ENCODE measurements around the gene NKD1. TPM values are rescaled to one million over a fixed set of nuclear protein-coding genes. Genes with fewer than 3 reads are reported as not detected.

The NKD1 gene
- total RNA-seq, 4 donors from 2014 or later = 3.5 to 48.1 (median 8.9) TPM

DNA sequence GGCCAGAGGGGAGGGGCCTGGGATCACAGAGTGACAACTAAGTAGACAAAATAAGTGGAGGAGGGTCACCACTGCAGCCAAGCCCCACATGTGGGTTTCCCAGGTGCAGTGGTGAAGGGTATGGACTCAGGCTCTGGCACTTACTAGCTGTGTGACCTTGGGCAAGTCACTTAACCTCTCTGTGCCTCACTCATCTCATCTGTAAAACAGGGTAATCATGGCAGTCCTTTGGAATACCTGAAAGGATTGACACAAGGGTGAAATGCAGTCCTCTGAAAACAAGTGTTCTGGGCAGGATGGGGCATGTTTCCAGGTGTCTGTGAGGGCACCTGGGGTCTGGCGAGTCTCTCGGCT, 55.8 kb downstream of the NKD1 start:
- H3K4me1 ChIP-seq = peaks cover 8 to 37% of the 10 kb centered on the region in 2 donors
- no peaks in the 10 kb centered on the region for H3K36me3 ChIP-seq
- H3K27ac ChIP-seq = peak overlapping the region; percentile 85 to 87
- H3K4me3 ChIP-seq = no peak overlapping the region
- DNase-seq = no peak
- intact Hi-C loops (cut with DNase I; ENCODE audit: low total_unique reads) = loop anchor here (10.0 kb wide), 1 partner anchor 551 kb away; the partner anchor contains the start of gene SALL1
- H3K9me3 ChIP-seq = no peaks in the 10 kb centered on the region
- H3K27me3 ChIP-seq = no peaks in the 10 kb centered on the region
- TF ChIP-seq POLR2A (IDR thresholded peaks at IDR 0.05) = no peak
- TF ChIP-seq, protein P1, sequence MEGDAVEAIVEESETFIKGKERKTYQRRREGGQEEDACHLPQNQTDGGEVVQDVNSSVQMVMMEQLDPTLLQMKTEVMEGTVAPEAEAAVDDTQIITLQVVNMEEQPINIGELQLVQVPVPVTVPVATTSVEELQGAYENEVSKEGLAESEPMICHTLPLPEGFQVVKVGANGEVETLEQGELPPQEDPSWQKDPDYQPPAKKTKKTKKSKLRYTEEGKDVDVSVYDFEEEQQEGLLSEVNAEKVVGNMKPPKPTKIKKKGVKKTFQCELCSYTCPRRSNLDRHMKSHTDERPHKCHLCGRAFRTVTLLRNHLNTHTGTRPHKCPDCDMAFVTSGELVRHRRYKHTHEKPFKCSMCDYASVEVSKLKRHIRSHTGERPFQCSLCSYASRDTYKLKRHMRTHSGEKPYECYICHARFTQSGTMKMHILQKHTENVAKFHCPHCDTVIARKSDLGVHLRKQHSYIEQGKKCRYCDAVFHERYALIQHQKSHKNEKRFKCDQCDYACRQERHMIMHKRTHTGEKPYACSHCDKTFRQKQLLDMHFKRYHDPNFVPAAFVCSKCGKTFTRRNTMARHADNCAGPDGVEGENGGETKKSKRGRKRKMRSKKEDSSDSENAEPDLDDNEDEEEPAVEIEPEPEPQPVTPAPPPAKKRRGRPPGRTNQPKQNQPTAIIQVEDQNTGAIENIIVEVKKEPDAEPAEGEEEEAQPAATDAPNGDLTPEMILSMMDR (IDR thresholded peaks at IDR 0.05) = no peak

DNA sequence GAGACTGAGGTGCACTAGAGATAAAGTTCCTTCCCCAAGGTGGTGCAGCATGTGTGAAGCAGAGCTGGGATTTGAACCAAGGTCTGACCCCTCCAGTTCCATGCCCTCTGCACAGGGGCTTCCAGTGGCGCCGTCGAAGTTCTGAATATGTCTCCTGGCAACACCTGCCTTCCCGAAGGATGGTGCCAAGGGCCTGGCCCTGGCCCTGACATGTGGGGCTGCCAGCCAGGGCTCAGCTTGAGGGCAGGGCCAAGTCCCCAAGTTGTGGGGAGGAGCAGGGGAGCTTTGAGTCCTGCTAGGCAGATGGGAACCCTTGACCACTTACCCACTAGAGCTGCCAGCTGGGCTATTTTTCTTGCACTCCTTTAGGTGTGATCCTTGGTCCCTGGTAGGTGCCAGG, 56.4 kb downstream of the NKD1 start:
- no peak for DNase-seq
- no peak overlapping the region for H3K4me3 ChIP-seq
- no peak for TF ChIP-seq POLR2A (IDR thresholded peaks at IDR 0.05)
- TF ChIP-seq, protein P1 (IDR thresholded peaks at IDR 0.05) = no peak
- no peaks in the 10 kb centered on the region for H3K9me3 ChIP-seq
- H3K36me3 ChIP-seq = no peaks in the 10 kb centered on the region
- H3K27ac ChIP-seq = peak overlapping the region; percentile 85 to 87
- intact Hi-C loops (cut with DNase I; ENCODE audit: low total_unique reads) = loop anchor here (10.0 kb wide), 1 partner anchor 550 kb away; the partner anchor contains the start of gene SALL1
- peaks cover 8 to 37% of the 10 kb centered on the region in 2 donors for H3K4me1 ChIP-seq
- no peaks in the 10 kb centered on the region for H3K27me3 ChIP-seq

DNA sequence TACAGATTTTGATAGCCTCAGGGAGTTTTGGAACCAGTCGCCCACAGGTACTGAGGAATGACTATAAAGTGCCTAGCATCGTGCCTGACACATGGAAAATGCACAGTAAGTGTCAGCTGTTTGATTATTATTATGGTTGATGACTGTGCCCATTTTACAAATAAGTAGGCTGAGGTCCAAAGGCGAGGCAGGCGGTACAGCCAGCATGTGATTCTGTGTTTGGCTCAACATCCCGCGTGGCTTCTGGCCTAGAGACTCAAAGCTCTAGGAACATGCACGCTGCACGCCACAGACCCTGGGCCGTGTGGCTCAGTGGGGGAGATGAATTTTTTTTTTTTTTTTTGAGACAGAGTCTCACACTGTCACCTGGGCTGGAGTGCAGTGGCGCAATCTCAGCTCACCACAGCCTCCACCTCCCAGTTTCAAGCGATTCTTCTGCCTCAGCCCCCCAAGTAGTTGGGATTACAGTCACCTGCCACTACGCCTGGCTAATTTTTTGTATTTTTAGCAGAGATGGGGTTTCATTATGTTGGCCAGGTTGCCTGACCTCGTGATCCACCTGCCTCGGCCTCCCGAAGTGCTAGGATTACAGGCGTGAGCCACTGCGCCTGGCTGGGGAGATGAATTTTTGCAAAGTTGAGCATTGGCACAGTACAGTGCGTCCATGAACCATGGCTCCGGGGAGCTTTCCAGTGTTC, 57.7 kb downstream of the NKD1 start:
- no peak for DNase-seq
- intact Hi-C loops (cut with DNase I; ENCODE audit: low total_unique reads) = loop anchor here (10.0 kb wide), 1 partner anchor 549 kb away; the partner anchor contains the start of gene SALL1
- Histone ChIP-seq H3K27ac (no peak overlapping the region), H3K9me3 (no peaks in the 10 kb centered on the region), H3K4me1 (peaks cover 8 to 40% of the 10 kb centered on the region in 2 donors), H3K36me3 (no peaks in the 10 kb centered on the region), H3K4me3 (no peak overlapping the region), H3K27me3 (no peaks in the 10 kb centered on the region)
- no peak for TF ChIP-seq POLR2A (IDR thresholded peaks at IDR 0.05)
- TF ChIP-seq, protein P1 (IDR thresholded peaks at IDR 0.05) = no peak

DNA sequence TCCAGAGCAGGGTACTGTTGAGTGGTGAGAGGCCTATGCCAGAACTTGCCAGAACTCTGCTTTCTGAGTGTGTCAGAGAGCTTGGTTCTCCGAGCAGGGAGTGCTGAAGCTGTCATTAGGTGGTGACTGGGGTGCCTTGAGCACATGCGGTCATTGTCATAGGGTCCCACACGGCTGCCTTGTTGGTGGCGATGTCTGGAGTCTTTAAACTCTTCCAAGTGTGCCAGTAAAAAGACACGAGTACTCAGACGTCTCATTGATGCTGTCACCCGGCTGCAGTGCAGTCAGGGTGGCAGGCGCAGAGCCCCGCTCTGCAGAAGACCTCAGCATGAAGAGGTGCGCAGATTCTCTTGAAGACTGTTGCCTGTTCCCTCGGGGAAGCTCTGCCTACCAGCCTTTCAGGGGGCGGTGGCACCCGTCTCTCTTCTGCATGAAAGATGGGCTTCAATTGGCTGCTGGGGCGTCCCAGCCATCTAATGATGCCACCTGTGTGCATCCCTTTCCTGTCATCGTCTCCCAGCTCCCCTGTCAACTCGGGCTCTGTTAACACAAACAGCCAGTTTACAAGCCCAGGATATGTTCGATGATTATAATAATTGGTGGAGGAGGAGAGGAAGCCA, 58.3 kb downstream of the NKD1 start:
- TF ChIP-seq, protein P1 (IDR thresholded peaks at IDR 0.05) = no peak
- no peak for TF ChIP-seq POLR2A (IDR thresholded peaks at IDR 0.05)

DNA sequence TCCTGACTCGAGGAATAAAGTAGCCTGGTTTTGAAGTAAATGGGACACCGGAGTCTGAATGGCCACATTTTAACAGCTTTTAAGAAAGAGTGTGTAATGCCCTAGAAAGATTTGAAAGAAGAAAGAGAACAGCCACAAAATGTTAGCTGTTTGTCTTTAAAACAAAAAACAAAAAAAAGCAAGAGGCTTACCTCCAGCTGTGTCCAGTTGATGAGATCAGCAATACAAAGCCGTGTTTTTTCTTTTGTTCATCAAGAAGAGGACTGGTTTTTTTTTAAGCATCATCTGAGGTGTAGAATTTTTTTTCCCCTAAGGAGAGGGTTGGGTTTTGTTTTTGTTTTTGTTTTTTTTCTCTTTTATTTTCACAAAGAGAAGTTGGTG, 58.8 kb downstream of the NKD1 start:
- Histone ChIP-seq H3K36me3 (no peaks in the 10 kb centered on the region), H3K4me1 (peaks cover 8 to 35% of the 10 kb centered on the region in 2 donors), H3K27ac (peak overlapping the region in 1 of 2 donors; percentile 45), H3K27me3 (no peaks in the 10 kb centered on the region), H3K4me3 (no peak overlapping the region), H3K9me3 (no peaks in the 10 kb centered on the region)
- TF ChIP-seq, protein P1 (IDR thresholded peaks at IDR 0.05) = no peak
- no peak for TF ChIP-seq POLR2A (IDR thresholded peaks at IDR 0.05)
- no peak for DNase-seq
- intact Hi-C loops (cut with DNase I; ENCODE audit: low total_unique reads) = loop anchor here (10.0 kb wide), 1 partner anchor 548 kb away; the partner anchor contains the start of gene SALL1

More for the DNA sequence above, 58.3 kb downstream of the NKD1 start:
- no peak for DNase-seq
- Histone ChIP-seq H3K36me3 (no peaks in the 10 kb centered on the region), H3K4me1 (peaks cover 8 to 37% of the 10 kb centered on the region in 2 donors), H3K4me3 (no peak overlapping the region), H3K27ac (peak overlapping the region in 1 of 2 donors; percentile 45), H3K9me3 (no peaks in the 10 kb centered on the region), H3K27me3 (no peaks in the 10 kb centered on the region)
- intact Hi-C loops (cut with DNase I; ENCODE audit: low total_unique reads) = loop anchor here (10.0 kb wide), 1 partner anchor 548 kb away; the partner anchor contains the start of gene SALL1

Measured in uterus (tissue), 4 donors.